ENCODE results near the gene CRISPLD2.

The CRISPLD2 gene

GRCh38 chr16:84907051-84907450, 87.3 kb downstream of the CRISPLD2 start:
- no peak for DNase-seq (ENCODE audit: low read depth in 2 of 3, low spot score in 1 of 3)

GRCh38 chr16:84907575-84907974, 87.8 kb downstream of the CRISPLD2 start:
- DNase-seq (ENCODE audit: low read depth in 2 of 3, low spot score in 1 of 3) = no peak

- DNase-seq (ENCODE audit: low read depth in 2 of 3, low spot score in 1 of 3) = no peak
Measured at GRCh38 chr16:84909476-84910085, 89.8 kb downstream of the CRISPLD2 start.

GRCh38 chr16:84911486-84912216, 91.9 kb downstream of the CRISPLD2 start:
- DNase-seq (ENCODE audit: low read depth in 2 of 3, low spot score in 1 of 3) = no peak

- no peak for DNase-seq (ENCODE audit: low read depth in 2 of 3, low spot score in 1 of 3)
Measured at GRCh38 chr16:84913315-84913714, 93.5 kb downstream of the CRISPLD2 start.

GRCh38 chr16:84914273-84914672, 94.5 kb downstream of the CRISPLD2 start:
- DNase-seq (ENCODE audit: low read depth in 2 of 3, low spot score in 1 of 3) = no peak

GRCh38 chr16:84916178-84916577, 96.4 kb downstream of the CRISPLD2 start:
- no peak for DNase-seq (ENCODE audit: low read depth in 2 of 3, low spot score in 1 of 3)

GRCh38 chr16:84916850-84917249, 97.1 kb downstream of the CRISPLD2 start:
- no peak for DNase-seq (ENCODE audit: low read depth in 2 of 3, low spot score in 1 of 3)

- no peak for DNase-seq (ENCODE audit: low read depth in 2 of 3, low spot score in 1 of 3)
Measured at GRCh38 chr16:84917492-84917891, 97.7 kb downstream of the CRISPLD2 start.

GRCh38 chr16:84918006-84918909, 98.5 kb downstream of the CRISPLD2 start:
- DNase-seq (ENCODE audit: low read depth in 2 of 3, low spot score in 1 of 3) = no peak

- DNase-seq (ENCODE audit: low read depth in 2 of 3, low spot score in 1 of 3) = no peak
Measured at GRCh38 chr16:84919269-84919668, 99.5 kb downstream of the CRISPLD2 start.

GRCh38 chr16:84919708-84920107, 99.9 kb downstream of the CRISPLD2 start:
- no peak for DNase-seq (ENCODE audit: low read depth in 2 of 3, low spot score in 1 of 3)

GRCh38 chr16:84920333-84920732, 100.5 kb downstream of the CRISPLD2 start:
- no peak for DNase-seq (ENCODE audit: low read depth in 2 of 3, low spot score in 1 of 3)

GRCh38 chr16:84922351-84923120, 102.8 kb downstream of the CRISPLD2 start:
- DNase-seq (ENCODE audit: low read depth in 2 of 3, low spot score in 1 of 3) = no peak

- no peak for DNase-seq (ENCODE audit: low read depth in 2 of 3, low spot score in 1 of 3)
Measured at GRCh38 chr16:84924331-84925091, 104.7 kb downstream of the CRISPLD2 start.

- DNase-seq (ENCODE audit: low read depth in 2 of 3, low spot score in 1 of 3) = peak; percentile 47 to 69 (median 49)
Measured at GRCh38 chr16:84925092-84925772, 105.4 kb downstream of the CRISPLD2 start.

- no peak for DNase-seq (ENCODE audit: low read depth in 2 of 3, low spot score in 1 of 3)
Measured at GRCh38 chr16:84925773-84926372, 106.1 kb downstream of the CRISPLD2 start.

- no peak for DNase-seq (ENCODE audit: low read depth in 2 of 3, low spot score in 1 of 3)
Measured at GRCh38 chr16:84926462-84926861, 106.7 kb downstream of the CRISPLD2 start.

All from stimulated activated CD4-positive, alpha-beta T cell treated with anti-CD3 and anti-CD28 coated beads, Interleukin-12 subunit alpha, Interleukin-12 subunit beta, amount 100 ng/mL, for 48 hours (primary cell).